Omental fat pad (tissue), 4 donors: ENCODE measurements around the gene CACNA1F. TPM values are rescaled to one million over a fixed set of nuclear protein-coding genes. Genes with fewer than 3 reads are reported as not detected.
A peak's percentile ranks its signal among the peaks of the same experiment; 100 is the strongest.

Experiments
- ATAC-seq: fragments of 150-250 bp; one replicate; pipeline ENCODE4 v1.9.1; 2016; ENCODE audit warnings: mild to moderate bottlenecking, moderate library complexity; ENCODE audit not compliant: low FRiP score
- DNase-seq: peaks from one replicate; pipeline ENCODE4 v3.0.0-alpha.2; 2019; ENCODE audit warnings: low spot score
- CTCF ChIP-seq, 3 donors: fragments of 450-650 bp; IDR thresholded peaks; one replicate each; pipeline ENCODE4 v1.5.1; 2016 to 2017; ENCODE audit warnings: antibody characterized with exemption in 3 of 3, mild to moderate bottlenecking in 3 of 3, moderate library complexity in 2 of 3
- total RNA-seq, 4 donors: library from RNA; depleted of rRNA; stranded (reverse); fragments of >200 nt; gene quantifications; one replicate each; pipeline ENCODE4 v1.1.0, GENCODE V29; 2016

The CACNA1F gene
- total RNA-seq, 4 donors from 2014 or later, result 0.19 to 0.60 (median 0.34) TPM

- TF ChIP-seq CTCF (IDR thresholded peaks at IDR 0.05), result no peak
- peak; percentile 62 for DNase-seq
These were observed 33.0 kb downstream of the CACNA1F start, which contains the start of gene SYP for GRCh38 chrX:49199906-49200771. SYP (minus strand) TSS chrX:49200193; CDS start chrX:49200186, 7 bp downstream.

GRCh38 chrX:49199315-49199595, 33.9 kb downstream of the CACNA1F start:
- no peak for DNase-seq
- no peak for ATAC-seq
- no peak for TF ChIP-seq CTCF (IDR thresholded peaks at IDR 0.05)

More at GRCh38 chrX:49199906-49200771, 33.0 kb downstream of the CACNA1F start, which contains the start of gene SYP:
- peak; percentile 96 for ATAC-seq

GRCh38 chrX:49198540-49199314, 34.4 kb downstream of the CACNA1F start:
- no peak for TF ChIP-seq CTCF (IDR thresholded peaks at IDR 0.05)
- ATAC-seq (no peak), DNase-seq (no peak)

GRCh38 chrX:49197543-49198087, 35.5 kb downstream of the CACNA1F start:
- TF ChIP-seq CTCF (IDR thresholded peaks at IDR 0.05), result no peak
- DNase-seq (no peak), ATAC-seq (no peak)

- TF ChIP-seq CTCF (IDR thresholded peaks at IDR 0.05), result no peak
- no peak for ATAC-seq
These were observed 39.6 kb downstream of the CACNA1F start for GRCh38 chrX:49193542-49193964.

GRCh38 chrX:49192722-49193328, 40.3 kb downstream of the CACNA1F start:
- TF ChIP-seq CTCF (IDR thresholded peaks at IDR 0.05), result no peak
- no peak for DNase-seq
- no peak for ATAC-seq

More at GRCh38 chrX:49193542-49193964, 39.6 kb downstream of the CACNA1F start:
- DNase-seq, result no peak
